Measurements from ENCODE around the gene ANKRD28.
A peak's percentile ranks its signal among the peaks of the same experiment; 100 is the strongest.
"Not testable (repeated sequence)": the region's sequence is repeated elsewhere in the genome, so short reads cannot be mapped to it uniquely, and the experiment has no call there.

The ANKRD28 gene

GRCh38 chr3:15633766-15634598, 163.8 kb downstream of the ANKRD28 start:
- DNase-seq, result no peak

- DNase-seq, result no peak
These were observed 164.6 kb downstream of the ANKRD28 start for GRCh38 chr3:15633159-15633558.

GRCh38 chr3:15632212-15632580, 165.6 kb downstream of the ANKRD28 start:
- no peak for DNase-seq

GRCh38 chr3:15631426-15632211, 166.2 kb downstream of the ANKRD28 start:
- no peak for DNase-seq

GRCh38 chr3:15630646-15631350, 167.0 kb downstream of the ANKRD28 start:
- no peak for DNase-seq

GRCh38 chr3:15629860-15630597, 167.8 kb downstream of the ANKRD28 start:
- peak; percentile 19 for DNase-seq

GRCh38 chr3:15628967-15629366, 168.8 kb downstream of the ANKRD28 start:
- no peak for DNase-seq

- no peak for DNase-seq
These were observed 174.0 kb downstream of the ANKRD28 start for GRCh38 chr3:15623535-15624440.

GRCh38 chr3:15619659-15620464, 177.9 kb downstream of the ANKRD28 start:
- DNase-seq, result not testable (repeated sequence)

Data from DMS 273 treated with DMSO at 0.1 percent for 48 hours (cell line).